Fibroblast of the aortic adventitia (primary cell): ENCODE data around the gene PPP2R3B. TPM values are rescaled to one million over a fixed set of nuclear protein-coding genes. Genes with fewer than 3 reads are reported as not detected.
"Not testable (repeated sequence)": the region's sequence is repeated elsewhere in the genome, so short reads cannot be mapped to it uniquely, and the experiment has no call there.

ENCODE experiments used
- DNase-seq: peaks from one replicate; pipeline ENCODE4 v3.0.0-alpha.2; 2010; ENCODE audit warnings: low read depth
- H3K4me3 ChIP-seq: 2 replicates; pipeline ENCODE4 v1.5.1; 2011; ENCODE audit warnings: low read depth, mild to moderate bottlenecking, control low read depth, low read length, moderate library complexity
- CTCF ChIP-seq: IDR thresholded peaks from 2 replicates; pipeline ENCODE4 v1.5.1; 2011; ENCODE audit warnings: mild to moderate bottlenecking, low read length, control low read depth, inconsistent platforms; ENCODE audit not compliant: insufficient read depth
- total RNA-seq: library from RNA; depleted of rRNA; stranded (reverse); fragments of >200 nt; gene quantifications from 2 replicates; pipeline ENCODE4 v1.2.3, GENCODE V29; 2012; ENCODE audit warnings: low replicate concordance

PPP2R3B gene
- total RNA-seq, 1 donor = 9.9 TPM

DNA sequence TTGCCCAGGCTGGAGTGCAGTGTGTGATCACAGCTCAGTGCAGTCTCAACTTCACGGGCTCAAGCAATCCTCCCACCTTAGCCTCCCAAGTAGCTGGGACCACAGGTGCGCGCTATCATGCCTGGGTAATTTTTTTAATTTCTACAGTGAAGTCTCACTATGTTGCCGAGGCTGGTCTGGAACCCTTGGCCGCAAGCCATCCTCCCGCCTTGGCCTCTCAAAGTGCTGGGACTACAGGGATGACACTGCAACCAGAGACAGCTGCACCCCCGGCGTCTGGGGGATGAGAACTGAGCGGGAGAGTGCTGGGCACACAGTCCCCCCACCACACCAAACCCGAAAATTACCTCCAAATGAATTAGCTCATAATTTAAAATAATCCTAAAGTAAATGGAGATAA, 35.0 kb downstream of the PPP2R3B start:
- H3K4me3 ChIP-seq = no peak overlapping the region
- DNase-seq = no peak
- TF ChIP-seq CTCF = no peak

DNA sequence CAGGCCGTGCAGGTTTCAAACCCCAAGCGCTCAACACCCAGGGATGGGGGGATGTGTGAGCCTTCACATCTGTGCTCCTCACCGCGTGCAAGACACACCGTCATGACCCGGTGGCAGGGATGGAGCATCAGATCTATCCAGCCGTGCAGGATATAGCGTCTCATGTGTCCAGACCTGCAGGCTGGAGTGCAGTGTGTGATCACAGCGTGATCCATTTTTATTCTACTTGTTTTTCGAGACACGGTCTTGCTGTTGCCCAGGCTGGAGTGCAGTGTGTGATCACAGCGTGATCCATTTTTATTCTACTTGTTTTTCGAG, 35.4 kb downstream of the PPP2R3B start:
- not testable (repeated sequence) for H3K4me3 ChIP-seq, DNase-seq

DNA sequence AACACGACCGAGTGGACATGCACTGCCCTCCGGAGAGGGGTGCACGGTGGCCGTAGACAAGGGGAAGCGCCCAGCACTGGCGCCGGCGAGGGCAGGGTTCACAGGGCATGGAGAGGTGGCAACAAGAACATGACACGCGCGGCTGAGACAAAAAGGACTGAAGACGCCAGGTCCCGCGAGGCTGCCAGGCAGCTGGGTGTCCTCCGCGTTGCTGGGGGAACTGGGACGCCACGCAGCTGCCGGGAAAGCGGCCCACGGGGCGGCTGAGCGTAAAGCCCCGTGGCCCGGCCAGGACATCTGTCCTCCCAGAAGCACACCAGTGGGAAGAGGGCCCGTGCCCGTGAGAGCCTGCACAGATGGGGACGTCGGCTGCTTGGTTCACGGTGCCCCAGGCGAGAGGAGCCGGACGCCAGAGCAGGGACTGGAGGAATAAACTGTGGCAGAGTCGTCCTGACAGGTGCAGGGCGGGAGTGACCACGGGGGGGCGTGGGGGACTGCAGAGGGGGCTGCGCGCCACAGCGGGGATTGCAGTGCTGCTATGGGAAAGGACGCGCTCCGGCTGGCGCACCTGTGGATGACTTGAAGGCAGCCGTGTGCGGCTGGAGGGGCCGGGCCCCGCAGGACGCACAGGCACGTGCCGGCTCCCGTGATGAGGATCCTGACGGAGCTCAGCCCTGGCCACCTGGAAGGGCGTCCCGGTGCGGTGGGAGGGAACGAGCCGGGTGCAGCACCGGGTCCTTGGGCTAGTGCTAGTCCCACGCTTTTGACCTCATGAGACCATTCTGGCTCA, 36.0 kb downstream of the PPP2R3B start:
- no peak for DNase-seq
- no peak overlapping the region for H3K4me3 ChIP-seq
- no peak for TF ChIP-seq CTCF

- no peak for TF ChIP-seq CTCF
- DNase-seq = no peak
- no peak overlapping the region for H3K4me3 ChIP-seq
Observed at GRCh38 chrX:350148-350533, 36.6 kb downstream of the PPP2R3B start.

GRCh38 chrX:349702-350101, 37.0 kb downstream of the PPP2R3B start:
- H3K4me3 ChIP-seq = no peak overlapping the region
- DNase-seq = no peak
- no peak for TF ChIP-seq CTCF

DNA sequence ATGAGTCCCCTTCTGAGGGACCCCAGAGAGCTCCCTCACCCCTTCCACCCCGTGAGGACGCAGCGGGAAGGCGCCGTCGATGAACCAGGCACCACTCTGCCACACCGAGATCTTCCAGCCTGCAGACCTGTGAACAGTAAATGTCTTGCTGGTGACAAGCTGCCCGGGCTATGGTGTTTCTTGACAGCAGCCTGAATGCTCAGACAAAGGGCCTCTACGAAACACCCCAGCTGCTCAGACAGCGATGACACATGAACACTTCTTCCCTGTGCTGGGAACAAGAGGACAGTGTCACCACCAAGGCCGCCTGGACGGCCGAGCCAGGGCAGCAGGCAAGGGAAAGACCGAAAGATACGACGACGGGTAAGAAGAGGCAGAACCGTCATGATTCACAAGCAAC, 37.5 kb downstream of the PPP2R3B start:
- no peak for DNase-seq
- no peak overlapping the region for H3K4me3 ChIP-seq
- TF ChIP-seq CTCF = no peak

DNA sequence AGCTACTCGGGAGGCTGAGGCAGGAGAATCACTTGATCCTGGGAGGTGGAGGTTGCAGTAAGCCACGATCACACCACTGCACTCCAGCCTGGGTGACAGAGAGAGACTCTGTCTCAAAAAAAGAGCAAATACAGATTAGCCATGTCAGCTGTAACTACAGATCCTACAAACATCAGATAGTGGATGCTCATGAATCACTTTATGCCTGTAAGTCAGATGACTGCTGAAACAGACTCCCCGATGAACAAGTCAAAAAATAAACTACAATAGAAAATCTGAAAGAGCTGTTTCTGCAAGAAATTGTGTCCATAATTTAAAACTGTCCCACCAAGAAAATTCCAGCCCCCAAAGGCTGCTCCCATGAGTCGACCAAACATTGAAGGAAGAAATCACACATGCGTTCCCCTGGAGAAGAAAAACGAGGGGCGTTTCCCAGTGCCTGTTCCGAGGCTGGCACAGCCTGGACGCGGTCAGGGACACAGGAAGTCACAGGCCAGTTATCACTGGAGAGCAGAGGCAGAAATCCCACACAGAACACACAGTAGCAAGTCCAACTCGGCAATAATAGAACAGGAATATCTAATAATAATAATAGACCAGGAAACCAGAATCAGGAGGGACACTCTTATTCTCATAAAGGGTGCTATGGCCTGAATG, 38.1 kb downstream of the PPP2R3B start:
- no peak overlapping the region for H3K4me3 ChIP-seq
- no peak for TF ChIP-seq CTCF
- peak; percentile 5 for DNase-seq
